ENCODE results near the gene TMC2.

DNA sequence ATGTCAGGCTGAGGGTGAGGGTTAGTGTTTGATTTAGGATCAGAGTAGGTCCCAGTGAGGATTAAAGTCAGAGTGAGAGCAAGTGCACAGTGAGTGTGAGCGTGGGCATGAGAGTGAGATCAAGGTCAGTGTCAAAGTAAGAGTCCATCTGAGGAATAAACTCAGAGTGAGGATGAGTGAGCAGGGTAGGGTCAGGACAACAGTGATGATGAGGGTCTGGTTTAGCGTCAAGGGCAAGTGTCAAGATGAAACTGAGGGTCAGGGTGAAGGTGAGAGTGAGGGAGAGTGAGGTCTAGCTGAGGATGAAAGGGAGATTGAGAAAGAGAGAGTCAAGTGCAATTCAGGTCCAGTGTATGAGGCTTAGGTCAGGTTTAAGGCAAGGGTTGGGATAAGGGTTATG is 20.0 kb upstream of the TMC2 start:
- TF ChIP-seq EP300 (IDR thresholded peaks at IDR 0.05) (no peak), POLR2AphosphoS5 (IDR thresholded peaks at IDR 0.05) (no peak)
- TF ChIP-seq, protein P1, sequence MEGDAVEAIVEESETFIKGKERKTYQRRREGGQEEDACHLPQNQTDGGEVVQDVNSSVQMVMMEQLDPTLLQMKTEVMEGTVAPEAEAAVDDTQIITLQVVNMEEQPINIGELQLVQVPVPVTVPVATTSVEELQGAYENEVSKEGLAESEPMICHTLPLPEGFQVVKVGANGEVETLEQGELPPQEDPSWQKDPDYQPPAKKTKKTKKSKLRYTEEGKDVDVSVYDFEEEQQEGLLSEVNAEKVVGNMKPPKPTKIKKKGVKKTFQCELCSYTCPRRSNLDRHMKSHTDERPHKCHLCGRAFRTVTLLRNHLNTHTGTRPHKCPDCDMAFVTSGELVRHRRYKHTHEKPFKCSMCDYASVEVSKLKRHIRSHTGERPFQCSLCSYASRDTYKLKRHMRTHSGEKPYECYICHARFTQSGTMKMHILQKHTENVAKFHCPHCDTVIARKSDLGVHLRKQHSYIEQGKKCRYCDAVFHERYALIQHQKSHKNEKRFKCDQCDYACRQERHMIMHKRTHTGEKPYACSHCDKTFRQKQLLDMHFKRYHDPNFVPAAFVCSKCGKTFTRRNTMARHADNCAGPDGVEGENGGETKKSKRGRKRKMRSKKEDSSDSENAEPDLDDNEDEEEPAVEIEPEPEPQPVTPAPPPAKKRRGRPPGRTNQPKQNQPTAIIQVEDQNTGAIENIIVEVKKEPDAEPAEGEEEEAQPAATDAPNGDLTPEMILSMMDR (IDR thresholded peaks at IDR 0.05) = no peak

Measured in upper lobe of left lung (tissue), 4 donors.